PC-3 (cell line): Measurements from ENCODE around the gene TINCR. TPM values are rescaled to one million over a fixed set of nuclear protein-coding genes. Genes with fewer than 3 reads are reported as not detected.

Source experiments
- ATAC-seq: fragments of 200-7000 bp; cut with Tn5 transposase; 2 replicates; pipeline ENCODE4 v1.9.1; 2020; ENCODE audit warnings: mild to moderate bottlenecking, moderate library complexity
- BruUV-seq: library from RNA; stranded (reverse); fragments of 400-500 nt; replicated peaks from 2 replicates; lab custom pipeline; 2021; lab: Mats Ljungman, UMichigan
- CTCF ChIA-PET: fragments of 300-600 bp; sonication (Branson Sonifier 250); formaldehyde crosslinking; loops from one replicate; lab custom pipeline; 2022; ENCODE audit warnings: antibody characterized with exemption; lab: Charles Lee
- POLR2A ChIA-PET: fragments of 300-600 bp; sonication (Branson Sonifier 250); formaldehyde crosslinking; loops from one replicate; lab custom pipeline; 2022; ENCODE audit warnings: antibody characterized with exemption; ENCODE audit not compliant: unreplicated experiment; lab: Charles Lee
- DNase-seq: peaks from one replicate; pipeline ENCODE4 v3.0.0-alpha.2; 2015
- H2AFZ ChIP-seq: fragments of 300-600 bp; sonication (generic); 2 replicates; pipeline ENCODE4 v1.6.0; 2016; ENCODE audit warnings: antibody characterized with exemption, low read length
- H3F3A ChIP-seq: fragments of 300-600 bp; sonication (generic); one replicate; pipeline ENCODE4 v1.6.0; 2017; ENCODE audit warnings: antibody characterized with exemption, low read length, control low read depth, mild to moderate bottlenecking; ENCODE audit not compliant: unreplicated experiment
- H3K27ac ChIP-seq: fragments of 300-600 bp; sonication (generic); 2 replicates; pipeline ENCODE4 v1.5.1; 2016; ENCODE audit warnings: mild to moderate bottlenecking, low read length
- H3K27me3 ChIP-seq: fragments of 300-600 bp; sonication (generic); 2 replicates; pipeline ENCODE4 v1.6.1; 2016; ENCODE audit warnings: low read length, mixed read lengths
- H3K36me3 ChIP-seq: fragments of 300-600 bp; sonication (generic); 2 replicates; pipeline ENCODE4 v1.6.1; 2016; ENCODE audit warnings: low read depth, mixed run types, low read length, mixed read lengths
- H3K4me1 ChIP-seq: fragments of 300-600 bp; sonication (generic); 2 replicates; pipeline ENCODE4 v1.5.1; 2016; ENCODE audit warnings: low read length; ENCODE audit not compliant: insufficient read depth
- H3K4me2 ChIP-seq: fragments of 300-600 bp; sonication (generic); 2 replicates; pipeline ENCODE4 v1.6.0; 2016; ENCODE audit warnings: low read length
- H3K4me3 ChIP-seq: fragments of 300-600 bp; sonication (generic); 2 replicates; pipeline ENCODE4 v1.5.1; 2016; ENCODE audit warnings: mild to moderate bottlenecking, low read length, mixed read lengths
- H3K79me2 ChIP-seq: fragments of 300-600 bp; sonication (generic); 2 replicates; pipeline ENCODE4 v1.6.1; 2017; ENCODE audit warnings: low read length, mixed read lengths
- H3K9ac ChIP-seq: fragments of 300-600 bp; sonication (generic); 2 replicates; pipeline ENCODE4 v1.6.0; 2016; ENCODE audit warnings: mild to moderate bottlenecking, low read length
- H3K9me2 ChIP-seq: fragments of 300-600 bp; sonication (generic); replicated peaks from 2 replicates; pipeline ENCODE4 v1.6.1; 2016; ENCODE audit warnings: mixed run types, low read length, mixed read lengths
- H3K9me3 ChIP-seq: fragments of 300-600 bp; sonication (generic); 2 replicates; pipeline ENCODE4 v1.6.1; 2016; ENCODE audit warnings: low read length, mixed read lengths
- H4K20me1 ChIP-seq: fragments of 300-600 bp; sonication (generic); 2 replicates; pipeline ENCODE4 v1.6.1; 2016; ENCODE audit warnings: low read length, mixed read lengths
- EZH2 ChIP-seq: fragments of 300-600 bp; sonication (generic); IDR thresholded peaks from one replicate; pipeline ENCODE4 v1.6.1; 2017; ENCODE audit warnings: antibody characterized with exemption, mild to moderate bottlenecking, low read length; ENCODE audit not compliant: unreplicated experiment
- EZH2phosphoT487 ChIP-seq: fragments of 300-600 bp; sonication (generic); IDR thresholded peaks from 2 replicates; pipeline ENCODE4 v1.6.1; 2018; ENCODE audit warnings: mild to moderate bottlenecking, antibody characterized with exemption, low read length, borderline replicate concordance
- intact Hi-C: fragments of 100-400 bp; cut with micrococcal nuclease; formaldehyde crosslinking; loops from 2 replicates; pipeline ENCODE4 v1.9.0; 2023
- total RNA-seq: library from RNA; depleted of rRNA; stranded (reverse); fragments of >200 nt; gene quantifications from 2 replicates; pipeline ENCODE4 v1.2.3, GENCODE V29; 2014
- TF ChIP-seq, protein P1 (sequence below): fragments of 300-600 bp; sonication (generic); conservative IDR thresholded peaks from 2 replicates; pipeline ENCODE4 v1.5.1; 2017; ENCODE audit warnings: antibody characterized with exemption, low read depth, mild to moderate bottlenecking, low read length

The TINCR gene
- total RNA-seq, 1 experiment from 2014 or later, result 0.58 TPM

DNA sequence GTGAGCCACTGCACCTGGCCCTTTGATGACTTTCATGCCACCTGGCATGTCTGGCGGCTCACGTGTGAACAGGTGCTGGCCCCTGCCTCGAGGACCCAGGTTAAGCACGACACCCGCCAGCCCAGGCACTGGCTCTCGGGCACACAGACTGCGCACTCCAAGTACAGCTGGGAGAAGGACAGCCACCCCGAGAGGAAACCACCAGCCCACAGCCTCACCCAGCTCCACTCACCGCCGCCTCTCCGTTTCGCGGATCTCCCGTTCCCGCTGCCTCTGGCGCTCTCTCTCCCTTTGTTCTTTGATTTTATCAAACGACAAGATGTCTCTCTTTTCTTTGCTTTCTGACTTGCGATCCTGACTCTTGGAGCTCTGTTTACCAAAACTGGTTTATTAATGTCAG, 27.4 kb upstream of the TINCR start:
- TF ChIP-seq EZH2phosphoT487 (no peak), EZH2 (no peak)
- TF ChIP-seq, protein P1, sequence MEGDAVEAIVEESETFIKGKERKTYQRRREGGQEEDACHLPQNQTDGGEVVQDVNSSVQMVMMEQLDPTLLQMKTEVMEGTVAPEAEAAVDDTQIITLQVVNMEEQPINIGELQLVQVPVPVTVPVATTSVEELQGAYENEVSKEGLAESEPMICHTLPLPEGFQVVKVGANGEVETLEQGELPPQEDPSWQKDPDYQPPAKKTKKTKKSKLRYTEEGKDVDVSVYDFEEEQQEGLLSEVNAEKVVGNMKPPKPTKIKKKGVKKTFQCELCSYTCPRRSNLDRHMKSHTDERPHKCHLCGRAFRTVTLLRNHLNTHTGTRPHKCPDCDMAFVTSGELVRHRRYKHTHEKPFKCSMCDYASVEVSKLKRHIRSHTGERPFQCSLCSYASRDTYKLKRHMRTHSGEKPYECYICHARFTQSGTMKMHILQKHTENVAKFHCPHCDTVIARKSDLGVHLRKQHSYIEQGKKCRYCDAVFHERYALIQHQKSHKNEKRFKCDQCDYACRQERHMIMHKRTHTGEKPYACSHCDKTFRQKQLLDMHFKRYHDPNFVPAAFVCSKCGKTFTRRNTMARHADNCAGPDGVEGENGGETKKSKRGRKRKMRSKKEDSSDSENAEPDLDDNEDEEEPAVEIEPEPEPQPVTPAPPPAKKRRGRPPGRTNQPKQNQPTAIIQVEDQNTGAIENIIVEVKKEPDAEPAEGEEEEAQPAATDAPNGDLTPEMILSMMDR, result no peak
- Histone ChIP-seq H3K36me3 (peaks cover 94% of the 10 kb centered on the region), H3K79me2 (no peaks in the 10 kb centered on the region), H3K27ac (no peak overlapping the region), H2AFZ (no peak overlapping the region), H3K9me2 (no peaks in the 10 kb centered on the region), H3K27me3 (no peaks in the 10 kb centered on the region), H3K4me2 (no peak overlapping the region), H3K9ac (no peak overlapping the region), H4K20me1 (peaks cover 10% of the 10 kb centered on the region), H3K9me3 (no peaks in the 10 kb centered on the region), H3F3A (no peaks in the 10 kb centered on the region), H3K4me1 (no peaks in the 10 kb centered on the region), H3K4me3 (no peak overlapping the region)
- ATAC-seq, result no peak
- DNase-seq, result no peak
- intact Hi-C loops, result no loop called here
- no TSS peak for BruUV-seq
- POLR2A ChIA-PET, result no interaction called here
- CTCF ChIA-PET, result no interaction called here

DNA sequence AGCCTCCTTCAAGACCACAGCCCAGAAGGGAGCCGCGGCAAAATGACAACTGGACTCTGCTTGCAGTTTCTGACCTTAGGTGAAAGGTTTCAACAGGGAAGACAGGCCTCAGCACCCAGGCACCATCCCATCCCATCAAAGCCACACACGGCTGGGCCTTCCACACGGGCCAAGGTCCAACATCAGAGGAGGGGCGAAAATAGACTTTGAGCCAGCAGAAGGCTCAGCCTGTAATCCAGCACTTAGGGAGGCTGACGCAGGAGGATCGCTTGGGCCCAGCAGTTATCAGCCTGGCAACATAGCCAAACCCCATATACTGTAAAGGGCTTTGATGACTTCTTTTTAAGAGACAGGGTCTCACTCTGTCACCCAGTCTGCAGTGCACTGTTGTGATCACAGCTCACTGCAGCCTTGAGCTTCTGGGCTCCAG, 26.8 kb upstream of the TINCR start:
- TF ChIP-seq, protein P1, result no peak
- TF ChIP-seq EZH2 (no peak), EZH2phosphoT487 (no peak)
- no peaks in the 10 kb centered on the region for H3K4me1 ChIP-seq
- no peaks in the 10 kb centered on the region for H3K27me3 ChIP-seq
- peaks cover 8% of the 10 kb centered on the region; the same call in 1 of the 2 replicates for H4K20me1 ChIP-seq
- no peak overlapping the region for H3K9ac ChIP-seq
- ATAC-seq (no peak), DNase-seq (no peak)
- POLR2A ChIA-PET, result no interaction called here
- BruUV-seq, result no TSS peak
- intact Hi-C loops, result no loop called here
- no peaks in the 10 kb centered on the region for H3K9me3 ChIP-seq
- H2AFZ ChIP-seq, result no peak overlapping the region
- CTCF ChIA-PET, result no interaction called here
- peaks cover 94% of the 10 kb centered on the region for H3K36me3 ChIP-seq
- no peaks in the 10 kb centered on the region for H3K9me2 ChIP-seq
- no peak overlapping the region for H3K4me3 ChIP-seq
- H3K4me2 ChIP-seq, result no peak overlapping the region
- H3K79me2 ChIP-seq, result no peaks in the 10 kb centered on the region
- H3K27ac ChIP-seq, result no peak overlapping the region
- no peaks in the 10 kb centered on the region for H3F3A ChIP-seq

DNA sequence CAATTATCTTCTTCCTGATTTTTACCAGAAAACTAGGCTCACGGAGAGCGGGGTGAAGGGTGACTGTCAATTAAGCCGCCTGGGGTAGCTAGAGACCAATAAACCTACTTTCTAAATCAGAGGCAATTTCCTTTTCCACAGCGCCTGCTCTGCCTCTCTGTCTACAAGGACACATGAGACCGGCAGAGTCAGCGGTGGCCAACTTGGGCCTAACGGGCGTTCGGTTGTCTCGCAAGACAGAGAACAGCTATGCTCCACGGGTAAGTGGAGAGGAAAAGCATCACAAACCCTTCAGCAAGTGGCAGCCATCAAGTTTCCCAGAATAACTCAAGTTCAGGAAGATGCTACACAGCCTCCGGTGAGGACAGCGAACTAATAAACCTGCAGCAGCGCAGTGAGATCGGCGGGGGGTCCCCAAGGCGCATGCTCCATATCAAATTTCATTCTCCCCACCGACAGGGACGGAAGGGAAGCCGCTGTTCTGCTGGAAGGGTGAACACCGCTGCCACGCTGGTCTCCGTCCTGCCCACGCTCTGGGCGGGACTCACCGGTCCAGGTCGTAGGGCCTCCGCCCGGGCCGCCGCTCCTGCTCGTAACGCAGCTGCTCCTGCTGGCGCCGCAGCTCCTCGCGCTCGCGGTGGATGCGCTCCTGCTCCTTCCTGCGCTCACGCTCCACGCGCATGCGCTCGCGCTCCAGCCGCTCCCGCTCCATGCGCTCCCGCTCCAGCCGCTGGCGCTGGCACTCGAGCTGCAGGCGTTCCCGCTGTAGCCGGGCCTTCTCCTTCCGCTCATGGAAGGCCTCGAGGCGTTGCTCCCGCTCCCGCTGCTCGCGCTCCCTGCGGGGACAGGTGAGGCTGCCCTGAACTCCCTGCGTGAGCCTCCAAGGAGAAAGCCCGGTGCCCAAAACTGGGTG, 25.8 kb upstream of the TINCR start:
- Histone ChIP-seq H3K27ac (no peak overlapping the region), H2AFZ (no peak overlapping the region), H4K20me1 (peaks cover 8% of the 10 kb centered on the region; the same call in 1 of the 2 replicates), H3K4me1 (no peaks in the 10 kb centered on the region), H3K27me3 (no peaks in the 10 kb centered on the region), H3F3A (no peaks in the 10 kb centered on the region), H3K9ac (no peak overlapping the region), H3K36me3 (peaks cover 94% of the 10 kb centered on the region), H3K4me2 (no peak overlapping the region), H3K9me2 (no peaks in the 10 kb centered on the region), H3K79me2 (no peaks in the 10 kb centered on the region), H3K9me3 (no peaks in the 10 kb centered on the region), H3K4me3 (no peak overlapping the region)
- ChIA-PET CTCF (no interaction called here), POLR2A (no interaction called here)
- BruUV-seq, result no TSS peak
- intact Hi-C loops, result no loop called here
- no peak for ATAC-seq
- TF ChIP-seq EZH2 (no peak), EZH2phosphoT487 (no peak)
- TF ChIP-seq, protein P1, result no peak
- DNase-seq, result no peak
